DMS53 treated with DMSO at 0.1 percent for 48 hours (cell line): ENCODE data around the gene OR2Z1.

Experiments
- DNase-seq: peaks from one replicate; lab custom pipeline; 2025; ENCODE audit not compliant: unreplicated experiment; lab: John Stamatoyannopoulos, UW

Gene OR2Z1, protein sequence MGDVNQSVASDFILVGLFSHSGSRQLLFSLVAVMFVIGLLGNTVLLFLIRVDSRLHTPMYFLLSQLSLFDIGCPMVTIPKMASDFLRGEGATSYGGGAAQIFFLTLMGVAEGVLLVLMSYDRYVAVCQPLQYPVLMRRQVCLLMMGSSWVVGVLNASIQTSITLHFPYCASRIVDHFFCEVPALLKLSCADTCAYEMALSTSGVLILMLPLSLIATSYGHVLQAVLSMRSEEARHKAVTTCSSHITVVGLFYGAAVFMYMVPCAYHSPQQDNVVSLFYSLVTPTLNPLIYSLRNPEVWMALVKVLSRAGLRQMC

DNA sequence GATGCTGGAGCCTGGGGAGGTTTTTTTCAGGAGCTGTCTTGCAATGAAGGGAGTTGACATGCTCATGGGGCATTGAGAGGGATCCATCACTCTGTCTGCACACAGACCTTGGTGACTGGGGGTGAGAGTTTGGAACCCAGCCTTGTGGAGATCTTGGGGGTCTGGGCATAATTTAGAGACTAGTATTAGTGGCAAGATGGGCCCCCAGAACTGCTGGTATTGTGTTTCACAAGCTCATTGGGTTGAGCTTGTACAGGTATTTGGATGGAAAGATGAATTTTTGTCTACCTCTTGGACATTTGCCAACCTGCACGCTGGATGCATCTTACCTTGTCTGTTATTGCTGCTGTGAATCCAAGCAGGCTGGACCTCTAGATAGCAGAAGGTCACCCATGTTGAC is at the start of gene OR2Z1:
OR2Z1 (plus strand) TSS at position 301 of the 400 bp plus-strand sequence. CDS start 9,395 bp downstream, outside the sequence.
- no peak for DNase-seq

DNA sequence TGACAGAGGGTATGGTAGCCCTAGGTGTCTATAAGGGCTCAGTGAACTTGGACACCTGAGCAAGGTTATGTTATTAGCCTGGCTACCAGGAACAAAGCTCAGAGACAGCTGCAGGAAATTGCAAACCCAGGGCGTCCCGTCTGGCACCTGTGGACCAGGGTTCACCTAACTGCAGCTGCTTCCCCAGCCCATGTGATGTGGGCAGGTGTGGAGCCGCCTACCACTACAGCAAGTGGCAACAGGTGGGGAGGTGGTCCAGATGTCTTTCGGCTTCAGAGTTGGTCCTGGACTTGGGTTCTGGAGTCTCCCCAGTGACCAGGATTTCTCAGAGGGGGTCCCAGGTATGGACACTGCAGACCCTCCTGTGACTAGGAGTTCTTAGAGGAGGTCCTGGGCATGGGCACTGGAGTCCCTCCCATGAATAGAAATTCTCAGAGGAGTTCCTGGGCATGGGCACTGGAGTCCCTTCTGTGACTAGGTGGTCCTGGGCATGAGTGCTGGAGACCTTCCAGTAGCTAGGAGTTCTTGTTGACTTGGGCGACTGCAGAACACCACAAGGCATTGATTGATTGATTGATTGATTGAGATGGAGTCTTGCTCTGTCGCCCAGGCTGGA is 48.0 kb upstream of the OR2Z1 start:
- DNase-seq, result no peak

GRCh38 chr19:8675066-8675465 is 46.4 kb upstream of the OR2Z1 start:
- DNase-seq, result no peak

DNA sequence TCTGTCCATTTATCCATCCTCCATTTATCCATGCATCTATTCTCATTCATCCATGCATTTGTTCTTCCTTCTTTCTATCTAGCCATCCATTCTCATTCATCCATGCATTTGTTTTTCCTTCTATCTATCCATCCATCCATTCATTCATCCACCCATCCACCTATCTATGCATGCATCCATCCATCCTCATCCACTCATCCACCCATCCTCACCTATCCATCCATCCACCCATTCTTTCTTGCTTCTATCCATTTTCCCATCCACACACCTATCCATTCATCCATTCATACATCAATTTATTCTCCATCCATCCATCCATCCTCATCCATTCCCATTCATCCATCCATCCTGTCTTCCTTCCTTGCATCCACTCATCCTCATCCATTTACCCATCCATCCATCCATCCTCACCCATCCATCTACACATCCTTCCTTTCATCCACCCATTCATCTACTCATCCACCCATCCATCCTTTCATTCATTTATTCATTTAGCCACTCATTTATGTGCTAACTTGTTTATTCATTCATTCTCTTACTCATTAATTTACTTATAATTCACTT is 43.1 kb upstream of the OR2Z1 start:
- no peak for DNase-seq

DNA sequence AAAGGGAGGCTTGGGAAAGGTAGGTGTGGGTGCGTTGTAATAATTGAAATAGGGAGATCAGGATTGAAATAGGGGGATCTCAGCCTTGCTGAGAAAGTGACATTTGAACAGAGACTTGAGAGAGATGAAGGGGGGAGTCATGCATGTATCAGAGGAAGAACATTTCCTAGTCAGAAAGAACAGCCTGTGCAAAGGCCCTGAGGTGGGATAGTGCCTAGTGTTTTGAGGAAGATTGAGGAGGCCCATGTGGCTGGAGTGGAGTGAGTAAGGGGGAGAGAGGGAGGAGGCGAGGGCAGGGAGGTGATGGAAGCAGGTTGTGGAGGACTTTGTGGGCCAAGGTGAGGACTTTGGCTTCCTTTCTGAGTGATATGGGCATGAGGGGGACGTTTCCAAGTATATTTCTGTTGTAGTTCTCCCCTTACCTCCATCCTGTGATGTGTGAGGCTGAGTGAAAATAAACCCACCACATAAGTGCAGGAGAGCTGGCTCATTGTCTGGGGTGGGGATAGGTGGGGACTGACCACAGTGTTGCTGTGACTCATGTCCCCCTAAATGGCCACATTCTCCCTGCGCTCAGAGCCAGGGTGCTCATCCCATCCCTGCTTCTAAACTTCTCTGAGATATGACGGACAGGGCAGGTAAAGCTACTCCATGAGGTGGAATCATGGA is 40.6 kb upstream of the OR2Z1 start:
- no peak for DNase-seq

- no peak for DNase-seq
Observed at GRCh38 chr19:8681345-8682029, 39.9 kb upstream of the OR2Z1 start.

GRCh38 chr19:8682472-8682871 is 39.0 kb upstream of the OR2Z1 start:
- no peak for DNase-seq

- DNase-seq, result no peak
Observed at GRCh38 chr19:8682931-8683330, 38.5 kb upstream of the OR2Z1 start.

DNA sequence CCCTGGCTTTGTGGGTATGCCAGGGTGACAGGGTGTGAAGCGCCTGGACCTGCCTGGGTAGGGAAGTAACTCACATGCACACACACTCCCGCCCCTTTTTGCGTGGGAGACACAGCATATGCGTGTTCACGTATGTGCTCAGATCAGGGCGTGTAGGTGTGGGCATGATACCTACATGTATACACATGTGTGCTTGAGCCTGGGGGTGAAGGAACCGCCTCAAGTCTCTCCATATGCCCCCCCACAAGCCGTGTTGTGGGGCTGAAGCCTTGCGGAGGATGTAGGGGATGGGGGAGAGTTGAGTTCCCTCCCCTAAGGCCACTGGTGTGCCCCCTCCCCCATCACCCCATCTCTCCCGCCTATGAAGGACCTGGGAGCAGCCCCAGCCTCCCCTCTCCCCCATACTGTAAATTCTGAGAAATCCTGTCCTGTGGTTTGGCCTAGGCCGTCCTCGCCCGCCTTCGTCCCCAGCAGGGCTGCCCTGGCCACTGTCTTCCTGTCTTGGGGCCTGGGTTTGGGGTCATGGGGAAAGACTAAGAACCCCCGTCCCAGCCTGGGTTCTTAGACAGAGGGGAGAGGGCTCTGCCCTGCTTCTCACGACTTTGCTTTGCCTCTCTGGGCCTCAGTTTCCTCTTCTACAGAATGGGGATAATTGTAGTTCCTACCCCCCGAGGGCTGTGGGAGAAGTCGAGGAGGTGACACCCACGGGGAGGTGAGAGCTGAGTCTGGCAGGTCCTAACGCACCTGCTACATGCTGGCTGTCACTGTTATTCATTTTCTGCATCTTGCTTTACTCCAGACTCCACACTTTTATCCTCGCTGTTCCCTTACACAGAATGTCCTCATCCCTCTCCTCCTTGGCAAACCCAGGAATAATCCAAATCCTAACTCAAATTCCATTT is 37.2 kb upstream of the OR2Z1 start:
- DNase-seq, result no peak

DNA sequence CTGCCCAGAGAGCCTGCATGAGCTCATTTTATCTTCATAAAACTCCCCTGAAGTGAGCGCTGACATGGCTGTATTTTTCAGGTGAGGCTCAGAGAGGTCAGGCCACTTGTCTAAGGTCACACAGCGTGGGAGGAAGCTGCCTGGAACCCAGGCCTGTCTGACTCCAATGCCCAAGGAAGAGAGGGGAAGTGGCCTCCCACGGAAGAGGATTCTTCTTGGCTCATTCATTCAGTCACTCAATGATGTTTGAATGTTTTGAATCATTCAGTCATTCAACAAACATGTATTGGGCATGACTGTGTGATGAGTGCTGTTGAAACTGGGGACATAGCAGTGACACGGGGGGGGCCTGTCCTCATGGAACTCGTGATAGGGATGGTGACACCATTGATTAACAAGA is 34.9 kb upstream of the OR2Z1 start:
- DNase-seq, result no peak

GRCh38 chr19:8688930-8689329 is 32.5 kb upstream of the OR2Z1 start:
- DNase-seq, result no peak

GRCh38 chr19:8690753-8691539 is 30.5 kb upstream of the OR2Z1 start:
- no peak for DNase-seq

GRCh38 chr19:8695501-8695900 is 25.9 kb upstream of the OR2Z1 start:
- DNase-seq, result no peak

DNA sequence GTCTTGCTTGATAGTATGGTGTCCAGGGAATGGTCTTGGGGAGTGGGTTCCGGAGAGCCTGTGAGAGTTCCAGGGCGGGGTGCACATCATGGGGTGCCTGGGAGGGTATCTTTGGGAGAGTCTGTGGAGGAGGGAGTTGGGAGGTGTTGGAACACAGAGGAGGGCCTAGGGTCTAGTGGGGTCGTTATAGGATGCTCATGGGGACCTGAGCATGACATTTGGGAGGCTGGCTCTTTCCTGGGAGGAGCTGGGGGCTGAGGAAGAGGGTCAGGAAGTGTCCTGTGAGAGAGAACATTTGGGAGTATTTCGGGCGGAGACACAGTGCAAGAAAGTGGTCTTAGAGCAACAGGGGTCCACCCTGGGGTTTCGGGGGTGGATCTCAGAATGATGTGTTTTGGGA is 25.5 kb upstream of the OR2Z1 start:
- no peak for DNase-seq

DNA sequence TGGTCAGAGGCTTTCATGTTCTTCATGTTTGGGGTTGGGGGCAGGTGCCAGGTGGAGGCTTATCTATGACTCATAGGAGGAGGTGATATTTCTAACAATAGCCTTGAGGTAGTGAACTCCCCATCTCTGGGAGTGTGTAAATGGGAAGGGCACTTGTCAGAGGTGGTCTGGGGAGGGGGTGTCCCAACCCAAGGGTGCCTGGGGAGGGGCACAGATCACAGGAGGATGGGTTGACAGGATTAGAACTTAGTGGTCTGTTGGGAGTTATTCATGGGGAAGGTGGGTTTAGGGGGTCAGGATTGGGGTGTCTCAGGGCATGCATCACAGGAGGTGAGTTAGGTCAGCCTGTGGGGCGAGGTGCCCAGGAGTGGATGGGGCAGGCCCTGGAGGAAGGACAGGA is 24.4 kb upstream of the OR2Z1 start:
- no peak for DNase-seq

DNA sequence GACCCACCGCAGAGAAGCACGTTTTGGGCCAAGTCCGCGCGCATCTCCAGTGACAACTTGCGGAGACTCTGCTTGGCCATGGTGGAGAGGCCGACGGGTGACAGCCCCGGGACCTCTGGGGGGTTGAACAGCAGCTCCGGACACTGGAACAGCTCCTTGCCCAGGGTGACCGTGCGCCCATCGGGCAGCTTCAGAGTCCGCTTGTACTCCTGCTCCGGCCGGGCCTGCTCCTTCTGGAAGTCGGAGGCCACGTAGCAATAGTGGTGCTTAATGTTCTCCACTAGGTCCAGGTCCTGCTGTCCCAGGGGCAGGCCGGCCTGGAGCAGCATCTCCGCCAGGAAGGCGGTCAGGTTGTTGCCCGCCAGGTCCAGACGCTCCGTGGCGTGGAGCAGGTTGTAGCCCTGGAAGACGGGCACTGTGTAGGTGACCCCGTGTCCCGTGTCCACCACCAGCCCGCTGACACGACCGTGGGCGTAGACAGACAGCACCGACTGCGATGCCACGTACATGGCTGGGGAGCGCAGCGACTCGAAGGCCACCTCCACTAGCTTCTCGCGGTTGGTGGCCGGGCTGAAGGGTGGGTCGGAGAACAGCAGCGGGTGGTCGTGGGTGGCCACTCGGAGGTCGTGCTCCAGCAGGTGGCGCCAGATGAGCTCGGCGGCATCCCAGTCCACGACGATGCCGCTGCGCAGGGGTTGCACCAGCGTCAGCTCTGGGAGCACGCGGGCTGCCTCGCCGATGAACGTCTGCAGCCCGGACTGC is 23.6 kb upstream of the OR2Z1 start:
- DNase-seq, result no peak

GRCh38 chr19:8698433-8699063 is 22.9 kb upstream of the OR2Z1 start, which contains the start of gene ACTL9:
ACTL9 (minus strand) TSS chr19:8698795; CDS start chr19:8698701, 94 bp downstream.
- no peak for DNase-seq

GRCh38 chr19:8699908-8700307 is 21.5 kb upstream of the OR2Z1 start:
- no peak for DNase-seq
